ENCODE results near the gene YPEL5.

- TF ChIP-seq CTCF (IDR thresholded peaks at IDR 0.05) (no peak), EZH2phosphoT487 (IDR thresholded peaks at IDR 0.05) (no peak), EZH2 (IDR thresholded peaks at IDR 0.05) (no peak)
Observed at GRCh38 chr2:30185178-30185577, 38.4 kb downstream of the YPEL5 start.

Measured in neural progenitor cell (in vitro differentiated cells).